ENCODE data around the gene DMAC1. TPM values are rescaled to one million over a fixed set of nuclear protein-coding genes. Genes with fewer than 3 reads are reported as not detected.

Gene DMAC1
- polyA plus RNA-seq, 1 donor from 2014 or later, result 34.9 TPM

DNA sequence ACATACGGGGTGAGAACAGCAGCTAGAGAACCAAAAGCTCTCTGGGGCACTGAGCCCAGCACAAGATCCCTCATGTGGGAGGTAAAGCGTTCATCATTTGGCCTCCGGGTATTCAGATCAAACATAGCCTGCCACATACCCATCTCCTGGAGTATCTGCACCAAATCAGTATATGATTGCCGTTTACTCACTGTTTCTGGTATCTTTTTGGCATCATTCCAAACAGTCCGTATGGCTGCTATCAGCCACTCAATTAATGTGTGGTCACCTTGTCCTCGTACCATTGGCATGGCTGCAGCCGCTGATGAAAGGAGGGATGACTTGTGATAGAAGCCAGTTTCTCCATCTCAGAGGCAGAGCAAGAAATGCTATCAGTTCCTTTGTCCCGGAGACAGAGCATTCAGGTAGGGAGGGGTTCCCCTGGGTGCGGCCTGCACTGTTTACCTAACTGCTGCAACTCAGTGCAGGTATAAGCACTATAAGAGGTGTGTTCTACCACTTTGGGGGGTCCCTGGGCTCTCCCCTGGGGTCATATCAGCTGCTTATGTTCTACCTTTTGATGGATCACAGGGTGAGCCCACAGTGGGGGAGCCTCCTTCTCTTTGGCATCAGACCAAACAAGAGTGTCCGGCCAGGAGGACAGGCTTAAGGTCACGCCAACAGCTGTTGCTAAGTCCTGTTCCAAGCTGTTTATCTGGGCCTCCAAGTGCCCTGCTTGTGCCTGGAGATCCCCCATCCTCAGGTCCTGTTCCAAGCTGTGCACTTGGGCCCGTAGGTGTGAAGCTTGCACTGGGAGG lies 9.4 kb downstream of the DMAC1 start:
- no peaks in the 10 kb centered on the region for H3K9me2 ChIP-seq (ENCODE audit: insufficient read depth, low read length)
- no peaks in the 10 kb centered on the region for H3K9me3 ChIP-seq (ENCODE audit: low read length)
- H3F3A ChIP-seq (ENCODE audit: insufficient read depth, low read length, poor library complexity, severe bottlenecking), result no peaks in the 10 kb centered on the region
- H3K79me2 ChIP-seq (replicated peaks; ENCODE audit: insufficient read depth, low read length), result no peaks in the 10 kb centered on the region
- H3K4me3 ChIP-seq (ENCODE audit: low read length), result no peak overlapping the region
- H4K20me1 ChIP-seq (ENCODE audit: insufficient read depth), result no peaks in the 10 kb centered on the region
- no peak overlapping the region for H3K9ac ChIP-seq (ENCODE audit: low read length)
- H3K4me2 ChIP-seq (ENCODE audit: low read length), result no peak overlapping the region
- TF ChIP-seq EZH2 (IDR thresholded peaks at IDR 0.05; ENCODE audit: borderline replicate concordance, insufficient read depth, low read length, poor library complexity, severe bottlenecking), result no peak
- TF ChIP-seq REST (IDR thresholded peaks at IDR 0.05; ENCODE audit: borderline replicate concordance), result no peak
- TF ChIP-seq RAD21 (conservative IDR thresholded peaks at IDR 0.05), result no peak
- TF ChIP-seq TAF1 (IDR thresholded peaks at IDR 0.05; ENCODE audit: low read depth), result no peak
- H3K27ac ChIP-seq (ENCODE audit: low read length), result no peak overlapping the region
- no peaks in the 10 kb centered on the region for H3K36me3 ChIP-seq (ENCODE audit: insufficient read depth, low read length)
- no peaks in the 10 kb centered on the region for H3K27me3 ChIP-seq (ENCODE audit: insufficient read depth, low read depth, low read length)
- H2AFZ ChIP-seq (ENCODE audit: low read depth, low read length), result no peak overlapping the region

DNA sequence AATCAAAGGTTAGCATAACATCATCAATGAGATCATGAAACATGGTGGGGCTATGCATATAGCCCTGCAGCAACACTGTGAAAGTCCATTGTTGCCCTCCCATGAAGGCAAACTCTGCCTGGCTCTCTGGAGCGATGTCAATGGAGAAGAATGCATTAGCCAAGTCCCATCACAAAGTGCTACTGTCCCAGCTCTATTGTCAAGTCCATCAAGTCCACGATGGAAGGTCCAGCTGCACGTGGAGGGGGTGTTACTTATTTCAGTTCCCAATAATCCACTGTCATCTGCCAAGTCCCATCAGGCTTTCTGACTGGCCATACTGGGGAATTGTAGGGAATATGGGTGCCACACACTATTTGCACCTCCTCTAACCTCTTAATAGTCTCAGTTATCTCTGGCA lies 10.8 kb downstream of the DMAC1 start:
- Histone ChIP-seq H3K79me2 (replicated peaks; ENCODE audit: insufficient read depth, low read length) (no peaks in the 10 kb centered on the region), H3K4me2 (ENCODE audit: low read length) (no peak overlapping the region), H4K20me1 (ENCODE audit: insufficient read depth) (no peaks in the 10 kb centered on the region), H3K27me3 (ENCODE audit: insufficient read depth, low read depth, low read length) (no peaks in the 10 kb centered on the region), H3K9ac (ENCODE audit: low read length) (no peak overlapping the region), H3K36me3 (ENCODE audit: insufficient read depth, low read length) (no peaks in the 10 kb centered on the region), H3K9me3 (ENCODE audit: low read length) (no peaks in the 10 kb centered on the region), H3K27ac (ENCODE audit: low read length) (no peak overlapping the region), H3F3A (ENCODE audit: insufficient read depth, low read length, poor library complexity, severe bottlenecking) (no peaks in the 10 kb centered on the region), H3K4me3 (ENCODE audit: low read length) (no peak overlapping the region), H2AFZ (ENCODE audit: low read depth, low read length) (no peak overlapping the region), H3K9me2 (ENCODE audit: insufficient read depth, low read length) (no peaks in the 10 kb centered on the region)
- no peak for TF ChIP-seq EZH2 (IDR thresholded peaks at IDR 0.05; ENCODE audit: borderline replicate concordance, insufficient read depth, low read length, poor library complexity, severe bottlenecking)
- no peak for TF ChIP-seq RAD21 (conservative IDR thresholded peaks at IDR 0.05)
- TF ChIP-seq TAF1 (IDR thresholded peaks at IDR 0.05; ENCODE audit: low read depth), result no peak
- TF ChIP-seq, protein P1, sequence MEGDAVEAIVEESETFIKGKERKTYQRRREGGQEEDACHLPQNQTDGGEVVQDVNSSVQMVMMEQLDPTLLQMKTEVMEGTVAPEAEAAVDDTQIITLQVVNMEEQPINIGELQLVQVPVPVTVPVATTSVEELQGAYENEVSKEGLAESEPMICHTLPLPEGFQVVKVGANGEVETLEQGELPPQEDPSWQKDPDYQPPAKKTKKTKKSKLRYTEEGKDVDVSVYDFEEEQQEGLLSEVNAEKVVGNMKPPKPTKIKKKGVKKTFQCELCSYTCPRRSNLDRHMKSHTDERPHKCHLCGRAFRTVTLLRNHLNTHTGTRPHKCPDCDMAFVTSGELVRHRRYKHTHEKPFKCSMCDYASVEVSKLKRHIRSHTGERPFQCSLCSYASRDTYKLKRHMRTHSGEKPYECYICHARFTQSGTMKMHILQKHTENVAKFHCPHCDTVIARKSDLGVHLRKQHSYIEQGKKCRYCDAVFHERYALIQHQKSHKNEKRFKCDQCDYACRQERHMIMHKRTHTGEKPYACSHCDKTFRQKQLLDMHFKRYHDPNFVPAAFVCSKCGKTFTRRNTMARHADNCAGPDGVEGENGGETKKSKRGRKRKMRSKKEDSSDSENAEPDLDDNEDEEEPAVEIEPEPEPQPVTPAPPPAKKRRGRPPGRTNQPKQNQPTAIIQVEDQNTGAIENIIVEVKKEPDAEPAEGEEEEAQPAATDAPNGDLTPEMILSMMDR (IDR thresholded peaks at IDR 0.05; ENCODE audit: poor library complexity, severe bottlenecking), result no peak
- TF ChIP-seq SMC3 (conservative IDR thresholded peaks at IDR 0.05; ENCODE audit: poor library complexity), result no peak

- Histone ChIP-seq H3K9me3 (ENCODE audit: low read length) (no peaks in the 10 kb centered on the region), H3K4me3 (ENCODE audit: low read length) (no peak overlapping the region), H3K36me3 (ENCODE audit: insufficient read depth, low read length) (no peaks in the 10 kb centered on the region), H3K4me2 (ENCODE audit: low read length) (no peak overlapping the region), H2AFZ (ENCODE audit: low read depth, low read length) (no peak overlapping the region), H3K79me2 (replicated peaks; ENCODE audit: insufficient read depth, low read length) (no peaks in the 10 kb centered on the region), H3K27ac (ENCODE audit: low read length) (no peak overlapping the region), H3F3A (ENCODE audit: insufficient read depth, low read length, poor library complexity, severe bottlenecking) (no peaks in the 10 kb centered on the region), H3K9me2 (ENCODE audit: insufficient read depth, low read length) (no peaks in the 10 kb centered on the region), H4K20me1 (ENCODE audit: insufficient read depth) (no peaks in the 10 kb centered on the region), H3K9ac (ENCODE audit: low read length) (no peak overlapping the region), H3K27me3 (ENCODE audit: insufficient read depth, low read depth, low read length) (no peaks in the 10 kb centered on the region)
- TF ChIP-seq MXI1 (conservative IDR thresholded peaks at IDR 0.05; ENCODE audit: poor library complexity, severe bottlenecking) (no peak), REST (IDR thresholded peaks at IDR 0.05; ENCODE audit: borderline replicate concordance) (no peak), TAF1 (IDR thresholded peaks at IDR 0.05; ENCODE audit: low read depth) (no peak), RAD21 (conservative IDR thresholded peaks at IDR 0.05) (no peak), EZH2 (IDR thresholded peaks at IDR 0.05; ENCODE audit: borderline replicate concordance, insufficient read depth, low read length, poor library complexity, severe bottlenecking) (no peak), POLR2AphosphoS5 (IDR thresholded peaks at IDR 0.05) (no peak), EP300 (conservative IDR thresholded peaks at IDR 0.05; ENCODE audit: poor library complexity, severe bottlenecking) (no peak)
- TF ChIP-seq, protein P1 (IDR thresholded peaks at IDR 0.05; ENCODE audit: poor library complexity, severe bottlenecking), result no peak
Measured at GRCh38 chr9:7785813-7786212, 13.8 kb downstream of the DMAC1 start.

All from neural cell (in vitro differentiated cells).